ENCODE results near the gene MYCBPAP.

DNA sequence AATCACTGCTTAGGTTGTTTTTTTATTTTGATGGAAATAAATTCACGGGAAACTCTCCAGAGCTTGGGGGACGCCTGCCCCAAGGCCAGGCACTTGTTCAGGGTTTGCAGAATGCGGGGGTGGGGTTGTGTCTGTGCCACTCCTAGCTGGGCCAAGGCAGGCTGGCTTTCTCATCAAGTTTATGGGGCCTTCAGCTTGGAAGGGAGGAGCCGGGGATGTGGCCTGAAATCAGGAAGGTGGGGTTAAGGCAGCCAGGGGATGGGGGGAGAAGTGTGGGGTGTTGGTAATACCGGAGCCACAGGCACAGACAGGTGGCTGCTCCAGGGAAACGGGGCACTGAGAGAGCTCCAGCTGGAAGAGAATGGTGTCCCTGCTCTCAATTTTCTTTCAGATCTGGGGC is 37.8 kb upstream of the MYCBPAP start:
- TF ChIP-seq ZNF274 (IDR thresholded peaks at IDR 0.05; ENCODE audit: low read depth, low read length), result no peak
- TF ChIP-seq POLR2A (IDR thresholded peaks at IDR 0.05; ENCODE audit: borderline replicate concordance, extremely low read depth, insufficient read depth, insufficient read length), result no peak
- TF ChIP-seq FOSL1 (IDR thresholded peaks at IDR 0.05; ENCODE audit: low read depth), result no peak
- no peak for TF ChIP-seq SP1 (IDR thresholded peaks at IDR 0.05; ENCODE audit: low read depth)
- no peak for TF ChIP-seq YY1 (IDR thresholded peaks at IDR 0.05; ENCODE audit: extremely low read depth, insufficient replicate concordance, low read depth, low read length)
- no peak for TF ChIP-seq EZH2 (IDR thresholded peaks at IDR 0.05)
- TF ChIP-seq, protein P1, sequence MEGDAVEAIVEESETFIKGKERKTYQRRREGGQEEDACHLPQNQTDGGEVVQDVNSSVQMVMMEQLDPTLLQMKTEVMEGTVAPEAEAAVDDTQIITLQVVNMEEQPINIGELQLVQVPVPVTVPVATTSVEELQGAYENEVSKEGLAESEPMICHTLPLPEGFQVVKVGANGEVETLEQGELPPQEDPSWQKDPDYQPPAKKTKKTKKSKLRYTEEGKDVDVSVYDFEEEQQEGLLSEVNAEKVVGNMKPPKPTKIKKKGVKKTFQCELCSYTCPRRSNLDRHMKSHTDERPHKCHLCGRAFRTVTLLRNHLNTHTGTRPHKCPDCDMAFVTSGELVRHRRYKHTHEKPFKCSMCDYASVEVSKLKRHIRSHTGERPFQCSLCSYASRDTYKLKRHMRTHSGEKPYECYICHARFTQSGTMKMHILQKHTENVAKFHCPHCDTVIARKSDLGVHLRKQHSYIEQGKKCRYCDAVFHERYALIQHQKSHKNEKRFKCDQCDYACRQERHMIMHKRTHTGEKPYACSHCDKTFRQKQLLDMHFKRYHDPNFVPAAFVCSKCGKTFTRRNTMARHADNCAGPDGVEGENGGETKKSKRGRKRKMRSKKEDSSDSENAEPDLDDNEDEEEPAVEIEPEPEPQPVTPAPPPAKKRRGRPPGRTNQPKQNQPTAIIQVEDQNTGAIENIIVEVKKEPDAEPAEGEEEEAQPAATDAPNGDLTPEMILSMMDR (IDR thresholded peaks at IDR 0.05 in 2 of 3, conservative IDR thresholded peaks at IDR 0.05 in 1 of 3; ENCODE audit: borderline replicate concordance in 1 of 3, insufficient read depth in 1 of 3, low read depth in 2 of 3, low read length in 2 of 3), result no peak
